RWPE2 (cell line): ENCODE results near the gene CRISPLD2.

Experiments used
- ATAC-seq: fragments of 200-7000 bp; cut with Tn5 transposase; 3 replicates; pipeline ENCODE4 v1.9.1; 2021; ENCODE audit warnings: low read depth
- DNase-seq: peaks from one replicate; pipeline ENCODE4 v3.0.0-alpha.2; 2020; ENCODE audit warnings: low spot score
- H3K27ac ChIP-seq: fragments of 450-650 bp; 2 replicates; pipeline ENCODE4 v1.5.1; 2017; ENCODE audit warnings: mild to moderate bottlenecking; ENCODE audit not compliant: poor library complexity, severe bottlenecking
- H3K27me3 ChIP-seq: fragments of 250-450 bp; sonication (Bioruptor Pico); 2 replicates; pipeline ENCODE4 v1.5.1; 2021; ENCODE audit warnings: mild to moderate bottlenecking, moderate library complexity; ENCODE audit not compliant: insufficient read depth, poor library complexity, severe bottlenecking
- H3K36me3 ChIP-seq: fragments of 250-450 bp; sonication (Bioruptor Pico); 2 replicates; pipeline ENCODE4 v1.5.1; 2020; ENCODE audit warnings: low read depth, mild to moderate bottlenecking, moderate library complexity
- H3K4me1 ChIP-seq: fragments of 250-450 bp; sonication (Bioruptor Pico); 2 replicates; pipeline ENCODE4 v1.5.1; 2021; ENCODE audit warnings: mild to moderate bottlenecking, moderate library complexity; ENCODE audit not compliant: insufficient read depth, poor library complexity, severe bottlenecking
- H3K4me3 ChIP-seq: fragments of 250-450 bp; sonication (Bioruptor Pico); 2 replicates; pipeline ENCODE4 v1.5.1; 2021; ENCODE audit warnings: mild to moderate bottlenecking, moderate library complexity; ENCODE audit not compliant: severe bottlenecking
- H3K9me3 ChIP-seq: fragments of 250-450 bp; sonication (Bioruptor Pico); 2 replicates; pipeline ENCODE4 v1.5.1; 2021; ENCODE audit warnings: mild to moderate bottlenecking, moderate library complexity; ENCODE audit not compliant: severe bottlenecking
- TF ChIP-seq, protein P1 (sequence below): fragments of 450-650 bp; IDR thresholded peaks from one replicate; pipeline ENCODE4 v1.5.1; 2017; ENCODE audit warnings: mild to moderate bottlenecking, moderate library complexity; ENCODE audit not compliant: poor library complexity, severe bottlenecking

Gene CRISPLD2

DNA sequence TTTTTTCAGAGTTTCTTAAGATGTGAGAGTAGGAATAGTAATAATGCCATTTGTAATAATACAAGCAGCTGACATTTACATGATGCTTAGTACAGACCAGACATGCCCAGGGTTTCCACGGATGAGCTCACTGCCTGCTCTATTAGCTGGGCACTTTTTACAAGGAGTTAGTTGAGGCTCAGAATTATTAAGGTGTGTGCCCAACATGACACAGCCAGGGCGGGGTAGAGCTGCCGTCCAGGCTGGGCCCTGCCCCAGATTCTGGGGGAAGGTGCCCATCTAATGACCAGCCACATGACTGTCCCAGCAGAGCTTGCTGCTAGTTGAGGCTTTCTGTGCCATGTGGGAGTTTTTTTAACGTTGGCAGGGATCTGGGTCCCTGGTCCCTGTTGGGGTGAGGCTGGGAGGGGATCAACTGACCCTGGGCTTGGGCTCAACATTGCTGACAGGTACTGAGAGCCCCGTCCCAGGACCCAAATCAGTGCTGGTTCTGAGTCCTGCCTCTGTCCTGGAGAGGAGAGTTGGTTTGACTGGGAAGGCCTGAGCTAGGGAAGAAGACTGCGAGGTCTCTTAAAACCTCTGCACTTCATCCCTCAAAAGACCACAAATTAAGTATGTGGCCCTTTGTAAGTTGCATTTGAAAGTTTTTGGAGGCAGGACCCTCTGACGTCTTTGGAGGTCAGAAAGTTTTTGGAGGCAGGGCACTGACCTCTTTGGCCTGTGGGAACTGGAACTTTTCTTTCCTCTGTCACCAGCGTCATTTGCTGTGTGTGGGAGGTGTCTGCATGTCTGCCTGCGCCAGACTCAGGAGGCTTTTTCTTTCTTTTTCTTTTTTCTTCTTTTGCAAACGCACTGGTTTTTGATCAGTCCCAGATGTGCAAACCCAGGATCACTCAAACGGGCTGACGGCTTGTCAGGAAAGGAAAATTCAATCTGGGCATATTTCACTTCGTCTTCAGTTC is 2.2 kb downstream of the CRISPLD2 start:
- no peak for ATAC-seq
- no peak overlapping the region for H3K4me3 ChIP-seq

DNA sequence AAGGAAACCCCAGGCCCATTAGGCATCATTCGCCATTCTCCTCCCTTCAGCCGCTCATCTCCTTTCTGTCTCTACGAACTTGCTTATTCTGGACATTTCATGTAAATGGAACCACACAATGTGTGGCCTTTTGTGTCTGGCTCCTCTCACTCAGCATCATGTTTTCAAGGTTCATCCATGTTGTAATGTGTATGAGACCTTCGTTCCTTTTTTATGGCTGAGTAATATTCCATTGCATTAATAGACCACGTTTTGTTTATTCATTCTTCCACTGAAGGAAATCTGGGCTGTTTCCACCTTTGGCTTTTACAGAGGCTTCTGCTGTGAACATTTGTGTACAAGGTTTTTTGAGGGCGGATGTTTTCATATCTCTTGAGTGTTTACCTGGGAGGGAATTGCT is 3.2 kb downstream of the CRISPLD2 start:
- TF ChIP-seq, protein P1, sequence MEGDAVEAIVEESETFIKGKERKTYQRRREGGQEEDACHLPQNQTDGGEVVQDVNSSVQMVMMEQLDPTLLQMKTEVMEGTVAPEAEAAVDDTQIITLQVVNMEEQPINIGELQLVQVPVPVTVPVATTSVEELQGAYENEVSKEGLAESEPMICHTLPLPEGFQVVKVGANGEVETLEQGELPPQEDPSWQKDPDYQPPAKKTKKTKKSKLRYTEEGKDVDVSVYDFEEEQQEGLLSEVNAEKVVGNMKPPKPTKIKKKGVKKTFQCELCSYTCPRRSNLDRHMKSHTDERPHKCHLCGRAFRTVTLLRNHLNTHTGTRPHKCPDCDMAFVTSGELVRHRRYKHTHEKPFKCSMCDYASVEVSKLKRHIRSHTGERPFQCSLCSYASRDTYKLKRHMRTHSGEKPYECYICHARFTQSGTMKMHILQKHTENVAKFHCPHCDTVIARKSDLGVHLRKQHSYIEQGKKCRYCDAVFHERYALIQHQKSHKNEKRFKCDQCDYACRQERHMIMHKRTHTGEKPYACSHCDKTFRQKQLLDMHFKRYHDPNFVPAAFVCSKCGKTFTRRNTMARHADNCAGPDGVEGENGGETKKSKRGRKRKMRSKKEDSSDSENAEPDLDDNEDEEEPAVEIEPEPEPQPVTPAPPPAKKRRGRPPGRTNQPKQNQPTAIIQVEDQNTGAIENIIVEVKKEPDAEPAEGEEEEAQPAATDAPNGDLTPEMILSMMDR, result no peak
- Histone ChIP-seq H3K9me3 (no peaks in the 10 kb centered on the region), H3K4me1 (peaks cover 4% of the 10 kb centered on the region), H3K36me3 (no peaks in the 10 kb centered on the region), H3K4me3 (no peak overlapping the region), H3K27me3 (peaks cover 6% of the 10 kb centered on the region), H3K27ac (no peak overlapping the region)
- DNase-seq, result no peak
- ATAC-seq, result no peak

More for the DNA sequence above, 2.2 kb downstream of the CRISPLD2 start:
- DNase-seq, result no peak
- H3K27ac ChIP-seq, result no peak overlapping the region
- H3K9me3 ChIP-seq, result no peaks in the 10 kb centered on the region
- TF ChIP-seq, protein P1, result no peak
- H3K36me3 ChIP-seq, result no peaks in the 10 kb centered on the region
- H3K4me1 ChIP-seq, result peaks cover 4% of the 10 kb centered on the region
- H3K27me3 ChIP-seq, result peaks cover 6% of the 10 kb centered on the region

DNA sequence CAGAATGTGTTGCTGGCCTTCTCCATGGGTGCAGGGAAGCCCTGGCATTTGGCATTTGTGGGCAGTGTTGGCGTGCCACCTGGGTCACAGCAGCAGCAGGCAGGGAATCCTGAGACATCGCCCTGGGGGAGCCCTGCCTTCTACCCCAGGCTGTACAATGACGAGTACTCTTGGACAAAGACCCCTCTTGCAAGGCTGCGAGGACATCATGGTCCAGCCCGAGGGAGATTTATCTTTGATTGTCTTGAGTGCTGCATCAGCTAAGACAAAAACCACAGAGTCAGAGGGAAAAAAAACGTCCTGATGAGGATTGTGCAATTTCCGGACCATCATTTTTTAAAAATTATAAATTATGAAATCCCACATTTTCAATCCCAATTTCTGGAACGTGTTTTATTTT is 3.7 kb downstream of the CRISPLD2 start:
- Histone ChIP-seq H3K9me3 (no peaks in the 10 kb centered on the region), H3K4me1 (peaks cover 4% of the 10 kb centered on the region), H3K36me3 (no peaks in the 10 kb centered on the region), H3K27me3 (peaks cover 6% of the 10 kb centered on the region), H3K27ac (no peak overlapping the region), H3K4me3 (no peak overlapping the region)
- ATAC-seq (no peak), DNase-seq (no peak)
- TF ChIP-seq, protein P1, result no peak

DNA sequence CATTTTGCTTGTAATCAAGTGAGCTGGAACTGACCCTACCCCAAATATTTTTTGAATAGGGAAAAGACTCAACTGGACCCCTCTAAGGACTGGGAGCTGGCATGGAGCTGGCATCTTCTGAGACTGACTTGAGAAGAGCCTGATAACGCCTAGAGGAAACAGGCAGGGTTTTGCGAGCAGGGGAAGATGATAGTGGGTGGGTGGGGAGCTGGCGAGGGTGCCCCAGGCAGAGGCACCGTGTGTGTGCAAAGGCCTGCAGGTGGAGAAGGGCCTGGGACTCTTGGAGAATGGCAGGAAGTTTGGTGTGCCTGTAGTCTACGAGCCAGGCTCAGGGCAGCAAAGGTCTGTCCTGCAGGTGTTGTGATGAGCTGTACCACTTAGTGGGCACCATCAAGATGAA is 4.1 kb downstream of the CRISPLD2 start:
- DNase-seq (no peak), ATAC-seq (no peak)
- no peak overlapping the region for H3K4me3 ChIP-seq
- peaks cover 6% of the 10 kb centered on the region for H3K27me3 ChIP-seq
- H3K36me3 ChIP-seq, result no peaks in the 10 kb centered on the region
- TF ChIP-seq, protein P1, result no peak
- no peak overlapping the region for H3K27ac ChIP-seq
- peaks cover 4% of the 10 kb centered on the region for H3K4me1 ChIP-seq
- H3K9me3 ChIP-seq, result no peaks in the 10 kb centered on the region
